CD14-positive monocyte (primary cell): ENCODE measurements around the gene NEFH. TPM values are rescaled to one million over a fixed set of nuclear protein-coding genes. Genes with fewer than 3 reads are reported as not detected.

ENCODE experiments used
- DNase-seq, 3 donors: peaks; one replicate each; pipeline ENCODE4 v3.0.0-alpha.2; 2011 to 2022
- H2AFZ ChIP-seq: 2 replicates; pipeline ENCODE4 v1.6.0; 2012; ENCODE audit warnings: mild to moderate bottlenecking, low read depth, low read length, inconsistent platforms; ENCODE audit not compliant: insufficient read depth, poor library complexity, severe bottlenecking
- H3K27ac ChIP-seq, 2 donors: 1 replicate in 1 of 2; 2 replicates in 1 of 2; pipeline ENCODE4 v1.5.1; 2012 to 2013; ENCODE audit warnings: low read length in 2 of 2, control low read depth in 1 of 2, inconsistent platforms in 1 of 2, low read depth in 1 of 2, mild to moderate bottlenecking in 1 of 2
- H3K27me3 ChIP-seq, 2 donors: one replicate each; pipeline versions ENCODE4 v1.6.0 to v1.6.1; 2011 to 2013; ENCODE audit warnings: low read length in 2 of 2; ENCODE audit not compliant: control insufficient read depth in 2 of 2, insufficient read depth in 2 of 2
- H3K36me3 ChIP-seq, 2 donors: replicated peaks in 1 of 2; 1 replicate in 1 of 2; 2 replicates in 1 of 2; pipeline versions ENCODE4 v1.5.1 to v1.6.1; 2012 to 2013; ENCODE audit warnings: low read length in 2 of 2, control low read depth in 1 of 2, inconsistent platforms in 1 of 2, mild to moderate bottlenecking in 1 of 2; ENCODE audit not compliant: insufficient read depth in 2 of 2, control insufficient read depth in 1 of 2
- H3K4me1 ChIP-seq, 2 donors: 1 replicate in 1 of 2; 2 replicates in 1 of 2; pipeline versions ENCODE4 v1.5.1 to v1.6.1; 2012 to 2013; ENCODE audit warnings: low read length in 2 of 2, control low read depth in 1 of 2, inconsistent platforms in 1 of 2, mild to moderate bottlenecking in 1 of 2, moderate library complexity in 1 of 2; ENCODE audit not compliant: insufficient read depth in 2 of 2, control insufficient read depth in 1 of 2
- H3K4me2 ChIP-seq: replicated peaks from 2 replicates; pipeline ENCODE3; 2012; ENCODE audit warnings: low read length, moderate library complexity, mild to moderate bottlenecking; ENCODE audit not compliant: poor library complexity, severe bottlenecking; ENCODE audit errors: extremely low read depth
- H3K4me3 ChIP-seq, 3 experiments: fragments of 200-600 bp in 1 of 3; sonication (generic) in 1 of 3; replicated peaks in 1 of 3; 1 replicate in 2 of 3; 2 replicates in 1 of 3; pipeline ENCODE4 v1.5.1; 2011 to 2013; ENCODE audit warnings: low read length in 3 of 3, mild to moderate bottlenecking in 3 of 3, control low read depth in 2 of 3, low read depth in 2 of 3, inconsistent platforms in 1 of 3, moderate library complexity in 1 of 3
- H3K79me2 ChIP-seq: 2 replicates; pipeline ENCODE4 v1.6.0; 2012; ENCODE audit warnings: mild to moderate bottlenecking, control low read depth, inconsistent platforms, low read length, moderate library complexity; ENCODE audit not compliant: insufficient read depth
- H3K9ac ChIP-seq: 2 replicates; pipeline ENCODE4 v1.6.0; 2017; ENCODE audit warnings: low read length, mild to moderate bottlenecking; ENCODE audit not compliant: insufficient read depth, poor library complexity, severe bottlenecking
- H3K9me3 ChIP-seq, 2 donors: replicated peaks in 1 of 2; 1 replicate in 1 of 2; 2 replicates in 1 of 2; pipeline versions ENCODE4 v1.5.1 to v1.6.1; 2012 to 2013; ENCODE audit warnings: low read length in 2 of 2, control low read depth in 1 of 2; ENCODE audit not compliant: control insufficient read depth in 1 of 2, insufficient read depth in 1 of 2
- H4K20me1 ChIP-seq: 2 replicates; pipeline ENCODE4 v1.6.0; 2012; ENCODE audit warnings: mild to moderate bottlenecking, low read length, control low read depth, moderate library complexity; ENCODE audit not compliant: insufficient read depth
- H3K27ac Mint-ChIP-seq, 7 donors: one replicate each; pipeline ENCODE4 v1.8.0; 2020; ENCODE audit warnings: mild to moderate bottlenecking in 7 of 7, mixed read lengths in 7 of 7, moderate library complexity in 6 of 7, inconsistent platforms in 2 of 7
- H3K27me3 Mint-ChIP-seq, 3 donors: one replicate each; pipeline ENCODE4 v1.8.0; 2021 to 2022; ENCODE audit warnings: low read depth in 3 of 3, mild to moderate bottlenecking in 3 of 3, mixed read lengths in 3 of 3, moderate library complexity in 3 of 3, inconsistent platforms in 1 of 3
- H3K36me3 Mint-ChIP-seq, 2 donors: one replicate each; pipeline ENCODE4 v1.8.0; 2020; ENCODE audit warnings: mixed read lengths in 2 of 2, inconsistent platforms in 1 of 2, mild to moderate bottlenecking in 1 of 2
- H3K4me1 Mint-ChIP-seq: one replicate; pipeline ENCODE4 v1.8.0; 2020; ENCODE audit warnings: mild to moderate bottlenecking, mixed read lengths
- H3K4me3 Mint-ChIP-seq, 2 donors: one replicate each; pipeline ENCODE4 v1.8.0; 2020; ENCODE audit warnings: mild to moderate bottlenecking in 2 of 2, mixed read lengths in 2 of 2, moderate library complexity in 1 of 2
- H3K9me3 Mint-ChIP-seq, 7 donors: one replicate each; pipeline ENCODE4 v1.8.0; 2020 to 2022; ENCODE audit warnings: mixed read lengths in 7 of 7, mild to moderate bottlenecking in 6 of 7, moderate library complexity in 6 of 7, inconsistent platforms in 2 of 7
- CTCF ChIP-seq: fragments of 200-600 bp; IDR thresholded peaks from one replicate; pipeline ENCODE4 v1.8.0; 2022; ENCODE audit warnings: antibody characterized with exemption, mild to moderate bottlenecking
- WGBS: methylation state at CpG from one replicate; pipeline ENCODE4 v1.1.5; 2013; ENCODE audit warnings: missing lambda C conversion rate; ENCODE audit not compliant: insufficient coverage; 5-methylcytosine and 5-hydroxymethylcytosine counted together
- intact Hi-C, 2 donors: fragments of 100-400 bp; cut with micrococcal nuclease; formaldehyde crosslinking; loops; one replicate each; pipeline versions ENCODE4 v1.15.0 to v1.15.1; 2023
- polyA plus RNA-seq, 3 donors: library from polyadenylated mRNA; depleted of rRNA in 1 of 3; unstranded in 2 of 3; stranded (reverse) in 1 of 3; fragments of 300-500 nt in 2 of 3; fragments of >200 nt in 1 of 3; fragmentation: Illumina TruSeq in 2 of 3; gene quantifications; 1 replicate in 2 of 3; 2 replicates in 1 of 3; pipeline ENCODE4 v1.2.3, GENCODE V29; 2012 to 2021

NEFH gene
- polyA plus RNA-seq, 3 donors, result 0.20 to 1.2 (median 0.74) TPM

DNA sequence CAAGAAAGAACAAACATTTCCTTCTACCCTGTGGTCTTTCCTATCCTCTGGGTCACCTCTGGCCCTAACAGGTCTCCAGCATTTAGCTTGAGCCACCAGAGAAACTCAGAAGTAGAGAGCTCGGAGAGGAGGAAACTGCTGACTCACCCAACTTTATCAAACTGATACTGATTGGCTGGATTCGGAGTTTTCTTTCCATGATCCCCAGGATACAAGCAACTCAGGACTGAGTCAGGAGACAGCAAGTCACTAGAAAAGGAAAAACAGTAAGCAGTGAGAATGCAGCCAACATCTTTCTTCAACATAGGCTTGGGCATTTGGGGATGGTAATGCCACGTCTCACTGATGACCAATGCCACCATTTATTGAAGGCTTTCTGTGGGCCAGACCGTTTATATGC, 40.8 kb downstream of the NEFH start:
- Histone ChIP-seq H3K4me3 (no peak overlapping the region), H3K36me3 (peaks cover 85 to 93% of the 10 kb centered on the region in 2 donors), H3K4me2 (no peak overlapping the region), H3K79me2 (no peaks in the 10 kb centered on the region), H3K4me1 (no peaks in the 10 kb centered on the region), H3K9ac (no peak overlapping the region), H3K27me3 (no peaks in the 10 kb centered on the region), H2AFZ (no peak overlapping the region), H3K9me3 (no peaks in the 10 kb centered on the region), H3K27ac (no peak overlapping the region), H4K20me1 (no peaks in the 10 kb centered on the region)
- intact Hi-C loops, result loop anchor here (10.0 kb wide), 1 partner anchor 126 kb away; no protein-coding TSS in a partner anchor
- no peak overlapping the region for H3K4me3 Mint-ChIP-seq
- no peak for DNase-seq
- H3K27ac Mint-ChIP-seq, result peak overlapping the region in 1 of 7 donors; percentile 35
- peaks cover 86 to 96% of the 10 kb centered on the region in 2 donors for H3K36me3 Mint-ChIP-seq
- H3K9me3 Mint-ChIP-seq, result no peaks in the 10 kb centered on the region
- H3K27me3 Mint-ChIP-seq, result no peaks in the 10 kb centered on the region
- no peaks in the 10 kb centered on the region for H3K4me1 Mint-ChIP-seq
- TF ChIP-seq CTCF, result no peak
- 67% methylated on average over 1 of the region's 4 CpGs for WGBS

DNA sequence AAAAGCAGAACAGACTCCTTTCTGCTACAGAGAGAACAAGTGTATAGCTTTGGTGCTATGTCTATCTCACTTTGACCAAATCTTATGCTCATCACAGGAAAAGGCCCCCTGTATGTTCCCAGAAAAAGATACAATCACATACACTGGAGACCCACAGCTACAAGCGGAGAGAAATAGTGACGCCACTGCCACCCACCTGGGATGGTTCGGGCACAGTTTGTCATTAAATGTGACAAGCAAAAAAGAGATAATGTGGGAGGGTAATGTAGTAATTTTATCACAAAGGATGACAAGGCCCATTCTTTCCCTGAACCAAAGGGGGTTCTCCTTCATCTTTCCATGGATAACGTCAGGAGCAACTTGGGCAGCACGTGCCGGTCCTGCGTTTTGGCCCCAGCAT, 41.5 kb downstream of the NEFH start:
- Mint-ChIP-seq H3K4me3 (no peak overlapping the region), H3K36me3 (peaks cover 85 to 96% of the 10 kb centered on the region in 2 donors), H3K9me3 (no peaks in the 10 kb centered on the region), H3K27ac (peak overlapping the region in 1 of 7 donors; percentile 69), H3K4me1 (no peaks in the 10 kb centered on the region), H3K27me3 (no peaks in the 10 kb centered on the region)
- intact Hi-C loops, result loop anchor here (10.0 kb wide), 1 partner anchor 127 kb away; no protein-coding TSS in a partner anchor
- WGBS, result 97% methylated on average over 4 of the region's 7 CpGs
- Histone ChIP-seq H2AFZ (no peak overlapping the region), H3K4me1 (no peaks in the 10 kb centered on the region), H3K9me3 (no peaks in the 10 kb centered on the region), H3K4me2 (no peak overlapping the region), H3K36me3 (peaks cover 81 to 93% of the 10 kb centered on the region in 2 donors), H3K79me2 (no peaks in the 10 kb centered on the region), H3K27me3 (no peaks in the 10 kb centered on the region), H3K27ac (no peak overlapping the region), H3K9ac (no peak overlapping the region), H3K4me3 (no peak overlapping the region), H4K20me1 (no peaks in the 10 kb centered on the region)
- TF ChIP-seq CTCF, result no peak
- DNase-seq, result no peak
